Measurements from ENCODE around the gene KRT23.

Gene KRT23

GRCh38 chr17:40978575-40979151, 41.2 kb upstream of the KRT23 start:
- H3K9me2 ChIP-seq (replicated peaks; ENCODE audit: control insufficient read depth, low read length) = no peaks in the 10 kb centered on the region
- H3K4me2 ChIP-seq (ENCODE audit: low read length) = no peak overlapping the region
- no peaks in the 10 kb centered on the region for H4K20me1 ChIP-seq (ENCODE audit: control insufficient read depth, insufficient read depth, low read depth, low read length)
- H3K36me3 ChIP-seq (ENCODE audit: control insufficient read depth, low read length) = no peaks in the 10 kb centered on the region
- no peaks in the 10 kb centered on the region for H3F3A ChIP-seq (ENCODE audit: control insufficient read depth, insufficient read depth)
- no peak overlapping the region for H3K27ac ChIP-seq (ENCODE audit: low read depth, low read length)
- H3K4me1 ChIP-seq (ENCODE audit: control insufficient read depth, low read length) = no peaks in the 10 kb centered on the region
- H3K9me3 ChIP-seq (ENCODE audit: control insufficient read depth, insufficient read depth, low read length) = no peaks in the 10 kb centered on the region
- no peaks in the 10 kb centered on the region for H3K79me2 ChIP-seq (ENCODE audit: control insufficient read depth, low read length)
- no peak overlapping the region for H3K4me3 ChIP-seq (ENCODE audit: low read length)
- no peaks in the 10 kb centered on the region; the same call in none of the 2 replicates for H3K27me3 ChIP-seq (ENCODE audit: control insufficient read depth, low read length)
- TF ChIP-seq EZH2phosphoT487 (IDR thresholded peaks at IDR 0.05; ENCODE audit: borderline replicate concordance, low read length) (no peak), CTCF (IDR thresholded peaks at IDR 0.05; ENCODE audit: low read depth, low read length, poor library complexity, severe bottlenecking) (no peak)

GRCh38 chr17:40975516-40975915, 38.1 kb upstream of the KRT23 start:
- H3F3A ChIP-seq (ENCODE audit: control insufficient read depth, insufficient read depth) = no peaks in the 10 kb centered on the region
- TF ChIP-seq CTCF (IDR thresholded peaks at IDR 0.05; ENCODE audit: low read depth, low read length, poor library complexity, severe bottlenecking) (no peak), EZH2phosphoT487 (IDR thresholded peaks at IDR 0.05; ENCODE audit: borderline replicate concordance, low read length) (no peak)
- no peak overlapping the region for H3K27ac ChIP-seq (ENCODE audit: low read depth, low read length)
- no peaks in the 10 kb centered on the region for H3K9me3 ChIP-seq (ENCODE audit: control insufficient read depth, insufficient read depth, low read length)
- no peaks in the 10 kb centered on the region for H3K4me1 ChIP-seq (ENCODE audit: control insufficient read depth, low read length)
- H3K79me2 ChIP-seq (ENCODE audit: control insufficient read depth, low read length) = no peaks in the 10 kb centered on the region
- H3K27me3 ChIP-seq (ENCODE audit: control insufficient read depth, low read length) = 0 out of 2 replicates have a peak, but pooled peaks cover 3% of the 10 kb centered on the region
- no peaks in the 10 kb centered on the region for H3K9me2 ChIP-seq (replicated peaks; ENCODE audit: control insufficient read depth, low read length)
- H4K20me1 ChIP-seq (ENCODE audit: control insufficient read depth, insufficient read depth, low read depth, low read length) = no peaks in the 10 kb centered on the region
- no peak overlapping the region for H3K4me3 ChIP-seq (ENCODE audit: low read length)
- no peak overlapping the region for H3K4me2 ChIP-seq (ENCODE audit: low read length)
- no peaks in the 10 kb centered on the region for H3K36me3 ChIP-seq (ENCODE audit: control insufficient read depth, low read length)

GRCh38 chr17:40974366-40974765, 36.9 kb upstream of the KRT23 start:
- Histone ChIP-seq H3K36me3 (ENCODE audit: control insufficient read depth, low read length) (no peaks in the 10 kb centered on the region), H3K4me1 (ENCODE audit: control insufficient read depth, low read length) (no peaks in the 10 kb centered on the region), H3K27ac (ENCODE audit: low read depth, low read length) (no peak overlapping the region), H3K9me2 (replicated peaks; ENCODE audit: control insufficient read depth, low read length) (no peaks in the 10 kb centered on the region), H4K20me1 (ENCODE audit: control insufficient read depth, insufficient read depth, low read depth, low read length) (no peaks in the 10 kb centered on the region), H3K4me2 (ENCODE audit: low read length) (no peak overlapping the region), H3F3A (ENCODE audit: control insufficient read depth, insufficient read depth) (no peaks in the 10 kb centered on the region), H3K4me3 (ENCODE audit: low read length) (no peak overlapping the region), H3K27me3 (ENCODE audit: control insufficient read depth, low read length) (0 out of 2 replicates have a peak, but pooled peaks cover 3% of the 10 kb centered on the region), H3K79me2 (ENCODE audit: control insufficient read depth, low read length) (no peaks in the 10 kb centered on the region), H3K9me3 (ENCODE audit: control insufficient read depth, insufficient read depth, low read length) (no peaks in the 10 kb centered on the region)
- TF ChIP-seq CTCF (IDR thresholded peaks at IDR 0.05; ENCODE audit: low read depth, low read length, poor library complexity, severe bottlenecking) (no peak), EZH2phosphoT487 (IDR thresholded peaks at IDR 0.05; ENCODE audit: borderline replicate concordance, low read length) (no peak)

Measured in DOHH2 (cell line).